Measurements from ENCODE around the gene GARNL3. TPM values are rescaled to one million over a fixed set of nuclear protein-coding genes. Genes with fewer than 3 reads are reported as not detected.

GARNL3 gene
- total and polyA plus RNA-seq, 2 donors (not counting 3 experiments of a cell fraction or from before 2014, with no cell fraction given): 1.4 to 8.3 TPM

DNA sequence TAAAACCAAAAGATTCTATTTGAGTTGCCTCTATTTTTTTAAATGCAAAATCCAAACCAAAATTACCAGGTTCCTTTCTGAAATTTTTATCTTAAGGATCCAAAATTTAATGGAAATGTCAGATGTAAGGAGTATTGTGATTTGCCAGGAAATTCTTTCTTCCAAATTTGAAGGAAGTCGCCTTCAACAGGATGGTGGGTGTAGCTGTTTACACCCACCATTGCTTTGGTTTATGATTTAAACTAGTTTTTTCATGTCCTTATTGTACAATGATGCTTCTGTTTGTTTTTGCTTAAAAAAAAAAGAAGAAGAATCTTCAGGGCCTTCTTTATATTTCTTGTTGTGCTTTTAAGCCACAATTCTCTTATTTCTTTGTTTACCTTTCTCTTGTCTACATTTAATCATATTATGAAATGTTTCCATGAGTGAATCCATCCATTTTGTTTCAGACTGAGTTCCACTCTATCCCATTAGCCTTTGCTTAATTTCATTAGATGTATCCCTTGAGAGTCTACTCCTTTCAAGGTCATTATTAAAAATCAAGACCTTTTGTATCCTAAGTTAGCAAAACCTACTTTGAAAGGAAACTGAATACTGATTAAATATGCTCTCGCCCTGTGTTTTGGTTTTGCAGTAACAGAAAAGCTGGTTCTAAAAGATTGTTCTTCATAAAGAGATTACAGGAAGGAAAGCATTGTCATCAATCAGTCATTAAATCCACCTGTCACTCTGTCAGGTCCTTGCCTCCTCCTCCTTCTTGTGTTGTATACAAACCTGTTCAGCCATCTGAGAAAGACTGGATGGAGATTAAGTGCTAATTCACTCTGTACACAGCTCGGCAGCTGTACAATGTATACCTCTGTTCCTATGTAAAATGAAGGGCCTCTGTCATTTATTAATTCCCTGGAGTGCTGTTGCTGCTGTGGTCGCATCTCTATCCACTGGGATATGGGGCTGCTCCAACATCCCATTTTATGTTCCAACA lies 86.9 kb downstream of the GARNL3 start:
- ChIA-PET CTCF (interaction anchor here (1.3 to 1.6 kb wide), 3 partner anchors 21 to 137 kb away, joined by 3 to 7 read pairs (median 3); no protein-coding TSS in a partner anchor), POLR2A (interaction anchor here (1.3 kb wide), 1 partner anchor 126 kb away, joined by 3 read pairs; no protein-coding TSS in a partner anchor)
- no peaks in the 10 kb centered on the region for H3K9me1 ChIP-seq (replicated peaks; ENCODE audit: control insufficient read depth, extremely low read depth, insufficient read depth, low read length)
- no peaks in the 10 kb centered on the region for H3K36me3 ChIP-seq (ENCODE audit: control insufficient read depth in 2 of 2, extremely low read depth in 1 of 2, insufficient read depth in 2 of 2, low read length in 2 of 2)
- BruUV-seq (replicated peaks): no TSS peak
- H3K4me1 ChIP-seq (ENCODE audit: control insufficient read depth, extremely low read depth, insufficient read depth, low read length): no peaks in the 10 kb centered on the region
- H2AFZ ChIP-seq (ENCODE audit: low read depth, low read length): no peak overlapping the region
- H3K4me3 ChIP-seq (replicated peaks in 1 of 3; ENCODE audit: insufficient read depth in 1 of 3, low read depth in 1 of 3, low read length in 3 of 3): no peak overlapping the region
- H4K20me1 ChIP-seq (replicated peaks; ENCODE audit: control insufficient read depth, extremely low read depth, insufficient read depth, low read length): no peaks in the 10 kb centered on the region
- FAIRE-seq (no peak), DNase-seq (ENCODE audit: low read depth, low spot score) (no peak)
- H3K4me2 ChIP-seq (ENCODE audit: insufficient read depth, low read length): no peak overlapping the region
- H3K79me2 ChIP-seq (ENCODE audit: control insufficient read depth, insufficient read depth, low read length): no peaks in the 10 kb centered on the region
- TF ChIP-seq FOS (IDR thresholded peaks at IDR 0.05; ENCODE audit: borderline replicate concordance, insufficient read depth, low read length) (no peak), EZH2 (IDR thresholded peaks at IDR 0.05; ENCODE audit: borderline replicate concordance, low read depth, low read length, severe bottlenecking) (no peak), POLR2A (IDR thresholded peaks at IDR 0.05; ENCODE audit: low read depth, low read length) (no peak), MYC (IDR thresholded peaks at IDR 0.05; ENCODE audit: low read depth, low read length) (no peak), GATA2 (IDR thresholded peaks at IDR 0.05; ENCODE audit: insufficient read depth, insufficient read length, low read depth, low read length) (no peak), MAX (IDR thresholded peaks at IDR 0.05; ENCODE audit: insufficient read depth, insufficient read length) (no peak), CTCF (IDR thresholded peaks at IDR 0.05; ENCODE audit: extremely low read depth in 1 of 2, insufficient read depth in 1 of 2, low read depth in 1 of 2, low read length in 2 of 2) (no peak)
- dilution Hi-C loops (cut with MboI; ENCODE audit: extremely low pct_ligation_motif_present, low sequenced_read_pairs): no loop called here
- H3K27me3 ChIP-seq (ENCODE audit: control insufficient read depth in 2 of 2, insufficient read depth in 2 of 2, low read length in 2 of 2): no peaks in the 10 kb centered on the region
- no peak overlapping the region for H3K9ac ChIP-seq (replicated peaks; ENCODE audit: extremely low read depth, insufficient read depth, low read length)
- H3K27ac ChIP-seq (ENCODE audit: insufficient read depth, low read depth, low read length): no peak overlapping the region
- intact Hi-C loops (cut with micrococcal nuclease): no loop called here
- no peaks in the 10 kb centered on the region for H3K9me3 ChIP-seq (replicated peaks; ENCODE audit: control insufficient read depth, insufficient read depth, low read length)
